Brain pericyte (primary cell): ENCODE data around the gene CD74.
A peak's percentile ranks its signal among the peaks of the same experiment; 100 is the strongest.

ENCODE experiments used
- DNase-seq: peaks from one replicate; pipeline ENCODE4 v3.0.0-alpha.2; 2012; ENCODE audit warnings: low read depth, low spot score

The CD74 gene

DNA sequence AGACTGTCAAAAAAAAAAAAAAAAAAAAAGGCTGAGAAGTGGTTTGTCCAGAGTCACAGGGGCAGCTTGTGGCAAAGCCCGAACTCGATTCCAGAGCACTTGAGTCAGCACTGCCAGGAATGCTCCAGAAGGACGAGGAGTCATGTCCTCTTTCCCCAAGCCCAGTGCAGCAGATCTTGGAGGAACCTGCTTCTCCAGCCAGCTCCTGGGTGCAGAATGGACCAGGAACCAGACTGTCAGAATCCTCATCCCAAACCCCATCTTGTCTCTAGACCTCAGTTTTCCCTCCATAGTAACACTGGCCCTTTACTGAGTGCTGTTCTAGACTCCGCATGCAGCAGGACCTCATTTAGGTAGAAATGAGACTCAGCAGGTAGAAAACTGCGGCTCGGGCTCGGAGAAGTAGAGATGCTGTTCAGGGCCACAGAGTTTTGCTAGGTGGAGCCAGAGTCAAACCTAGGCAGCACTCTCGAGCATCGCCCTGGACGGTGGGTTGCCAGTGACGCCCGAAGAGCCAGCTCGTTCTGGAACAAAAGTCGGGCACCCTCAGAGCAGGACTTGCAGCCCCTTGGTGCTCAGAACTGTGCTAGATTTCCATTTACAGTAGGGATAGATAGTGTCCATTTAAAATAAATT lies 15.4 kb downstream of the CD74 start:
- DNase-seq: no peak

DNA sequence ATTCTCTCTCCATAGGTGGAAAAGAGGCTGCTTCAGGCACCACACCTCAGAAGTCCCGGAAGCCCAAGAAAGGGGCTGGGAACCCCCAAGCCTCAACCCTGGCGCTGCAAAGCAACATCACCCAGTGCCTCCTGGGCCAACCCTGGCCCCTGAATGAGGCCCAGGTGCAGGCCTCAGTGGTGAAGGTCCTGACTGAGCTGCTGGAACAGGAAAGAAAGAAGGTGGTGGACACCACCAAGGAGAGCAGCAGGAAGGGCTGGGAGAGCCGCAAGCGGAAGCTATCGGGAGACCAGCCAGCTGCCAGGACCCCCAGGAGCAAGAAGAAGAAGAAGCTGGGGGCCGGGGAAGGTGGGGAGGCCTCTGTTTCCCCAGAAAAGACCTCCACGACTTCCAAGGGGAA lies 16.4 kb downstream of the CD74 start:
- no peak for DNase-seq

DNA sequence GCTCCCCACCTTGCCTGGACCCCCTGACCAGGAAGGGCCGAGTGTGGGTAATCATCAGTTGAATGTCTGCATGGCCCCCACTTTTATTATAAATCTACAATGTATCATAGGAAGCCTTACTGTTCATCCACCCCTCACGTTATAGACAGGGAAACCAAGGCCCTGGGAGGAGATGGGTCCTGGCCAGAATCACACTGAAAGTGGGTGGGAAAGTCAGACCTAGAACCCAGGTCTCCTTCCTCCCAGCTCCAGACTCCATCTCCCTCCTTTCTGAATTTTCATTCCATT lies 17.1 kb downstream of the CD74 start:
- no peak for DNase-seq

DNA sequence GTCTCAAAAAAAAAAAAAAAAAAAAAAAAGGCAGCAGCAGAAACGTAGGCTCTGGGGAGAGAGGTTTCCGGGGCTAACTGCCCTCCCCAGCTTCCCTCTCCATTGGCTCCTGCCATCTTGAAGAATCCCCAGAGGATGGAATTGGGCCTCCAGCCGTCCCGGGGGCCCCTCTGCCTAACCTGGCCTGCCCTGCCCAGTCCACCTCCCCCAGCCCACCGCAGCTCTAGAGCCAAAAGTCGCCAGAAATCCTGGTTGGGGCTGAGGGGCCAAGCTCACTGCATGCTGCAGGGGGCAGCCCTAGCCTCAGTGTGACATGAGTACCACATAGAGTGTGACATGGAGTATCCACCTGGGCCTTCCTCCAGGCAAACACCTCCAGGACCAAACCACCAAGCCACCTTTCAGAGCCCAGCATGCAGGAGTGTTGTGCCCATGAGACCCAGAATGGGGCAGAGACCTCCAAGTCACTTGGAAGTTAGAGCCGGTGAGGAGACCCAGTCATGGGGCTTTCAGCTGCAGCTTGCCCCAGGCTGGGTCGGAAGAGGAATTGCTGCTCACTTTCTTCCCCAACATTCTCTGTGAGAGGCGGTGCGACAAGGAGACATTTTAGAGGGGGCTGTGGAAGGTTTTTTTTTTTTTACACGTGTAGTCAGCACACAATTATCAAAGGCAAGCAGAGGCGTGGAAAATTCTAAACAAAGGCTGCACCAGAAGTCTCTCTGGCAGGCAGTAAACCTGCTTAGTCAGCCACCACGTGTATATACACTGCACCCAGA lies 17.6 kb downstream of the CD74 start:
- no peak for DNase-seq

DNA sequence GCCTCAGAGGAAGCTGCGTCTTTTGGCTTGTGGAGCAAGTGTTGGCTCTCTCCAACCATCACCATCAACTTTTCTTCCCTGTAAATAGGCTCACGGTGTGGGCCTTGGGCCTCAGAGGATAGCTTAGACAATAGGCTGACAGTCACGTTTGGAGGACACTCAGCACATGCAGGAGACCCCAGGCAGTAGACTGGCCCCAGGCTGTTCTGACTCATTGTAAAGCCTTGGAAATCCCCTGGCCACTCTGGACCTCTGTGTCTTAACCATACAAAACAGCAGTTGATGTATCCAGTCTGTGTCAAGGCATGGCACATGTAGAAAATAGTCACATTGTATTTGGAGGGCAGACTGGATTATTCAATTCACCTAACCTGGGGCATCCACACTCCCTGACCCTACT lies 18.6 kb downstream of the CD74 start:
- no peak for DNase-seq

DNA sequence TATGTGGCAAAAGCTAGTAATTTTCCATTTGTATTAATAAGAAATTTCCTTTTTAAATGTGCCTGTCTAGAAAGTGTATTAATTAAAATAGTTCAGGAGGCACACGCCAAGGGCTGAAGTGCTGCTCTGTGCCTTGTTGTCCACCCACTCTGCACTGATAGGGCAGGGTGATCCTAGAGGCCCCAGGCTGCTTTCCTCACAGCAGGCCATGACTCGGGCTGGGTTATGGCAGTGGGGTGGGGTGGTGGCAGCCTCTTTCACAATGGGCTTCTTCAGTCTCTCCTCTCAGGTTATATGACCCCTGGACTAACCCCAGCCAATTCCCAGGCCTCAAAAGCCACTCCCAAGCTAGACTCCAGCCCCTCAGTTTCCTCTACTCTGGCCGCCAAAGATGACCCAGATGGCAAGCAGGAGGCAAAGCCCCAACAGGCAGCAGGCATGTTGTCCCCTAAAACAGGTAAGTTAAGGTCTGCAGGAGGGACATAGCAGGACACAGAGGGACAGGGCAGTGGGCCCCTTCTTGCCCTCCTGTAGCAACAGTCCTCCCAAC lies 19.5 kb downstream of the CD74 start:
- DNase-seq: no peak

DNA sequence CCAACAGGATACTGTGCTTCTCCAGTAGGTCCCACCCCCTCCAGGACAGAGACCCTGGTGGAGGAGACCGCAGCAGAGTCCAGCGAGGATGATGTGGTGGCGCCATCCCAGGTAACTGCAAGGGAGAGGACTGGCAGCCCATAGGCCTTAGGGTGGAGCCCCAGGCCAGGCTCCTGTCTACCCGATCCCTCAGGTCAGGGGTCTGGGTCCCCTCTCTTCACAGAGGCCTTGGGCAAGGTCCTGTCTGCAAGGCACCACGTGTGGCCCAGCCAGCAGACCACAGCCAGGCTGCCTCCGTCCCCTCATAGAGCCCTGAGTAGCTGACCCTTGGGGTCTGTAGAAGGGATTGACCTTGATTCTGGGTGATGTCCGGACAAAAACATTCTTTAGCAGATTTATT lies 20.0 kb downstream of the CD74 start:
- no peak for DNase-seq

DNA sequence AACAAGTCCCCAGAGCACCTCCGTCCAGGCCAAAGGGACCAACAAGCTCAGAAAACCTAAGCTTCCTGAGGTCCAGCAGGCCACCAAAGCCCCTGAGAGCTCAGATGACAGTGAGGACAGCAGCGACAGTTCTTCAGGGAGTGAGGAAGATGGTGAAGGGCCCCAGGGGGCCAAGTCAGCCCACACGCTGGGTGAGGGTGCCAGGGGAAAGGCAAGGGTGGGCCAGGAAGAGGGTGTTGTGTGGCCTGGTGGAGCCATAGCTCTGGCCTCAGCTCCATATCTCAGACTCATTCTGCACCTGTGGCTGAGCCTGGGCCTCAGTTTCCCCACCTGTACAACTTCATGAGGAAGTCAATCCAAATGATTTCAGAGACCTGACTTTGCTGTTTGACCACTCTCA lies 20.7 kb downstream of the CD74 start:
- no peak for DNase-seq

DNA sequence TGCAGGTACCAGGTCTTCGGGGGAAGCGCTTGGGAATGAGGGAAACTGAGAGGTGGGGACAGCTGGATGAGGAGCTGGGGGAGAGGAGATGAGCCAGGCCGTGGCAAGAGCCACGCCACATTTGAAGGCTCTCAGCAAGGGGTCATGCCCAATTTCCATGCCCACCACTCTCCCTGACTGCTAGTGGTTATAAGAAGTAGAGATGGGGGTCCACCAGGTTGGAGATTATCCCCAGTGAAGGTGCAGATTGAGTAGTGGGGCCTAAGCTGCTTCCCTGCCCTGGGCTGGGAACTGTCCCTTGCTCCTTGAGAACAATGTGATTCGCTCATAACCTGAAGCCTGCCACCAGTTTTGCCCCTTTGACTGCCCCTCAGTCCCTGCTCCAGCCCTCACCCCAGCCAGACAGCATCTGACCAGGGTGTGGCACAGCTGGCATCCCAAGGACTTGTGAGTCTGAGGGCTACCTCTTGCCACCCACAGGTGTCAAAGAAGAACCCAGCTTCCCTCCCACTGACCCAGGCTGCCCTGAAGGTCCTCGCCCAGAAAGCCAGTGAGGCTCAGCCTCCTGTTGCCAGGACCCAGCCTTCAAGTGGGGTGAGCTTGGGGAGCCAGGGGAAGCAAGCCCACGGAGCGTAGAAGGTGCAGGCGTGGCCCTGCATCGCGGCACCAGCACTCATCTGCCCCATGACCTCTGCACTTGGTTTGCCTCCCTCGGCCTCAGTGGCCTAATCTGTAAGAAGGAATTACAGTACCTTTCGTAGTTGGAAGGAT lies 21.5 kb downstream of the CD74 start:
- DNase-seq: no peak

DNA sequence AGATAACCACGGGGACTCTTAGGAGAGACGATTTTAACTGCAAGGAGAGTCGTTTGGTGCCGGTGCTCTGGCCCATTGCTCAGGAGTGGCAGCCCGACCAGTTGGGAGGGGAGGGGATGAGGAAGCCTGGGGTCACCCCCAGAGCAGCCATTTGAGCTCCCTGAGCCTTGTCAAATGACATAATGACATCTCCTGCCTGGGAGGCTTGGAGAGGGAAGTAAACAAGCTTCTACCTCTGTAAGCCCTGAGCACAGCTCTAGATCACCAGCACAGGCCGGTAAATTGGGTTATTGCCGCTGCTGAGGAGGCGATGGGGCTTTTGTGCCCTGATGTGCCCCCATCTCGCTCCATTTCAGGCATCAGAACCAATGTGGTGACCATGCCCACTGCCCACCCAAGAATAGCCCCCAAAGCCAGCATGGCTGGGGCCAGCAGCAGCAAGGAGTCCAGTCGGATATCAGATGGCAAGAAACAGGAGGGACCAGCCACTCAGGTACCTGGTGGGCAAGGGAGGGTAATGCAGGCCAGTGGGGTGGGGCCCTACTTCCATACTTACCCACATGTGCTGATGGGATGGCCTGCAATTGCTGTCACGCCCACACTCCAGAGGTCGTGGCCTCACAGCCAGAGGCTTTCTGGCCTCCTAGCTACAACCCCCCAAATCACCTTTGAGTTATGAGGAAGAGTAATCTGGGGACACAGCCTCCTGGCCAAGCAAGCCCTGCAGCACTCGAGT lies 23.0 kb downstream of the CD74 start:
- DNase-seq: no peak

DNA sequence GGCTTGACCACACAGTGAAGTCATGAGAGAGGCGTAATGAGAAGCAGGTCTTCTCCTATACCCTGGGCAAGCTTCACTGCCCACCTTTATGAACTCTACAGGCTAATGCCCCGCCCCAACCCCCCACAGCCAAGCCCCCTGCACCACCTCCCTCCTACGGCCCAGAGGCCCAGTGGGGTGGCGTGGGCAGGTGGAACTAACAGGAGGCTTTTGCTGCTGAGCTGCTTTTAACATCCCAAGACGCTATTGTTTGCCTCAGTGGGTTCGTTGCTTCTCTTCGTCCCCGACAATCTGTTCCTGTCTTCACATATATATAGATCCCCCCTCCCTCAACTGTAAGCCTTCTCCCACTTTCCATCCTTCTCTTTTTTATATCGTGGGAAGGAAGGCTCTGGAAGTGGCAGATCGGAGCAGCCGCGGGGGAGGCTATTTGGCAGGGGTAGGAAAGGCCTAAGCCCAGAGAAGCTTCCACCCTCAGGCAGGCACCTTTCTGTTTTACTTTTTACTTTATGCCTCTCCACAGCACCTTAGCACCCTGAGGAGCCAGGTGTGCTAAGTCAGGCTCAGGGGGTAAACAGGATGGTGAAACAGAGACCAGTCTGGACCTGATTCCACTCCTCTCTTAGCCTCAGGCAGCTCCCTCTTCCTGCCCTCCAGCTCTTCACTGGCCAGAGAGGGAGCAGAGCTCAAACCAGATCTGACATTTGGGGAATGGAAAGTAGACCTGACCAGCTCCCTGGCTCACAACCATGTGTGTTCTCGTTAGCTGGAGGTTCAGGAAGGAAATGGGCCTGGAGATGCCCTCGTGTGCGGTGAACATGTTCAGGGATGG lies 26.5 kb downstream of the CD74 start:
- no peak for DNase-seq

DNA sequence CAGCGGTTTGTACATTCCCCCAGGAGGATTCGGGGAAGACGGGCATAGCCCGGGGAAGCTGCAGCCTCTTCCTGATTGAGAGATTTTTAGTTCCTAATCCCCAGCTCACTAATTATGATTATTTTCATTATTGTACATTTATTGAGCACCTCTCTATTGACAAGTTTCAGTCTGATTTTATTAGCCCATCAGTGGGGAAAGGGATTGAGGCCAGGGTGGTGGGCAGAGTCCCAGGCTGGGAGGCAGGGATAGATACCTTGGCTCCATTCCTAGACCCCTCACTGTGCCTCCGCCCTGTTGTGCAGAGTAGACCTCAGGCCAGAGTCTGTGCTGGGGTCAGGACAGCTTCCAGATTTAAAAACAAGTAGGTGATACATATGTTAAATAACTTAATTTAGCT lies 28.0 kb downstream of the CD74 start:
- DNase-seq: no peak

DNA sequence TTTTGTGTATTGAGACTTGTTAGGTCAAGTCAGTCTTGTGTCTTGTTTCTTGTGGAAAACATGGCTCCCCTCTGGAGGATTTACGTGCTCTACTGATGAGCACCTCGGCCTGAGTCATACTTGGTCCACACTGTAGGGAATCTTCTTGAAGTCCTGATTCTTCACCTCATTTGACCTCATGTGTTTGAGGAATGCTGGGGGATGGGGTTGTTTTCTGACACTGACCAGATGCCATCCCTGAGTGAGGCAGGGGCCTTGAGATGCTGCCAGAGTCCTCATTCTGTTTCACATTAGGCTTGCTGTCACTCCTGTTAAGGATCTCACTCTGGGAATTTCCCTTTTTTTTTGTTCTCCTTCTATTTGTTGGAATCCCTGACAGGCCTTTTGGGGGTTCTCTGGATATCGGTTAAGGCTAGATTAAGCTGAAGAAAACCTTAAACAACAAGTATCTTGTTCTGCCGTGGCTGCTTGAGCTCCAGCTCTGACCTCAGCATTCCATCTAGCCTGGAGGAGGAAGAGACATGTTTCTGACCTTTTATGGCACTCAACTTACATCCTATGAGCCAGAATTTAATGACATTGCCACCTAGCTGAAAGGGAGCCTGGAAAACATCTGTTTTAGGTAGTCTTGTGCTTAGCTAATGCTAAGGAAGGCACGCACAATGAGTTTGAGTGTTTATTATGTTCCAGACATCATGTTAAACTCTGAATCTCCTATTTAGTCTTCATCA lies 34.6 kb downstream of the CD74 start:
- peak; percentile 77 for DNase-seq

DNA sequence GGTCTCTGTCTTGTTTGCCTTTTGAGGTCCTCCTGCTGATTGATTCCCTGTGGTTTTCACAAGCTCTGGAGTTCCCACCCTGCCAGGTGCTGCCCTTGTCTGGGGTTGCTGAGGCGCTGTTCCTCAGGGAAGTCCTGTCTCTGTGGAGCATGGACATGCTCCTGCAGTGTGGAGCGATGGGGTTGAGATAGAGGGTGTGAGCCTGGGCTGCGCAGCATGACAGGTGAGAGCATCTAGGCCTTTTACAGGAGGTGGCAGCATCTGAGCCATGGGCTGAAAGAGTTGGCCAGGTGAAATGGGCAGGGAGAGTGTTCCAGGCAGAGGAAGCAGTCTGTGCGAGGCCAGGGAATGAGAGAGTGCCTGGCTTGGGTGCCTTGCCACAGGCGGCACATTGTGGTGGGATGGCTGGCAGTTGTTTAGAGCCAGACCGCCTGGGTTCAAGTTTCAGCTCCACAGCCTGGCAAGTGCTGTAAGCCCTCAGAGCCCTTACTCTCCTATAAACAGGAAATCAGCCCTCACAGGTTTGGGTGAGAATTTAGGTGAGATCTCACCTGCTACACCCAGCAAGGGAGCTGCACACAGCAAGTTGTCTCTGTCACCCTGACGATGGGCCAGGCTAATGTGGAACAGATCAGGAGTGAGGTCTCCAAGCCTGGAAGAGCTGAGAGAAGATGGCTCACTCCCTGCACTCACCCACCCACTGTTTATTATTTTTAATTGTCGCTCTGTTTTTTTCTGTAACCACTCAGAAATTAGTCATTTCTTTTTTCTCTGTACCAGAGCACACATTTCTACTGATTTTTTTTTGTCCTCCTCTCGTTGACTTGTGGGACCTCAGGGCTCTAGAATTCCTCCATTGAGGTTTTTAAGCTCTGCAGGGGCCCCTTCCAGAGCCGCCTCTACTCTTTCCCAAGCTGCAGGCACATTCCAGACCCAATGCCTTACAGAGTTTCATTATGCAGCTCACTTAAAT lies 35.6 kb downstream of the CD74 start:
- no peak for DNase-seq

DNA sequence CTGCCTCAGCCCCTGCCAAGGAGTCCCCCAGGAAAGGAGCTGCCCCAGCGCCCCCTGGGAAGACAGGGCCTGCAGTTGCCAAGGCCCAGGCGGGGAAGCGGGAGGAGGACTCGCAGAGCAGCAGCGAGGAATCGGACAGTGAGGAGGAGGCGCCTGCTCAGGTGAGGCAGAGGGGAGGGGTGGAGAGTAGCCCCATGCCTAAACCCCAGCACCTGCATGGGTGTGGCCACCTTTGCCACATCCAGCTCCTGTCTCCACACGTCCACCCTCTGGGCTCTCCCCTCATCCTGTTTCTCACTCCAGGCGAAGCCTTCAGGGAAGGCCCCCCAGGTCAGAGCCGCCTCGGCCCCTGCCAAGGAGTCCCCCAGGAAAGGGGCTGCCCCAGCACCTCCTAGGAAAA lies 38.1 kb downstream of the CD74 start:
- no peak for DNase-seq

DNA sequence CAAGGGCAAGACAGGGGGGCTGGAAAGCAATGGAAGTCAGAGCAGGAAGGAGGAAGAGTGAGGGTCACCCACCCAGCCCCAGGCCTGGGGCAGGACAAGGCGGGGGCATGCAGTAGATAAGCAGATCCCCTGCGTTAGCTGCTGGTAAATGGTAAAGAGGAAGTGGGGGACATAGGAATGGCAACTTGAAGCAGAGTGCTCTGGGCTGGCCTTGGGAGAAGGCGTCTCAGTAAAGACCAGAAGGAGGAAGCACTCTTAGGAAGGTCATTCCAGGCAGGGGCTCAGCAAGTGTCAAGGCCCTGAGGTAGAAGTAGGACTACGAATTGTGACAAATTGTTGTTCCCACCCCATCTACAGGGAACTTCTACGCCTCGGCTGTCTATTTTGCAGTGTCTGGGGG lies 40.1 kb downstream of the CD74 start:
- no peak for DNase-seq

DNA sequence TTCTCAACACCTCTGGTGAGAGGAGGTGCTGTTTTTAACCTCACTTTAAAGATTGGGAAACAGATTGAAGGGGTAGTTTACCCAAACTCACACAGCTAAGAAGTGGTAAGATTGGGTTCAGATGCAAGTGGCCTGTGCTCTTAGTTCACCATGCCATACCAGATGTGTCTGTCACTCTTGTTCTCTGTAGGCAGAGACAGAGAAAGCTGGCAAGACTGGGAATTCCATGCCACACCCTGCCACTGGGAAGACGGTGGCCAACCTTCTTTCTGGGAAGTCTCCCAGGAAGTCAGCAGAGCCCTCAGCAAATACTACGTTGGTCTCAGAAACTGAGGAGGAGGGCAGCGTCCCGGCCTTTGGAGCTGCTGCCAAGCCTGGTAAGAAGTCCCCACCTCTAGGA lies 44.2 kb downstream of the CD74 start:
- DNase-seq: no peak

DNA sequence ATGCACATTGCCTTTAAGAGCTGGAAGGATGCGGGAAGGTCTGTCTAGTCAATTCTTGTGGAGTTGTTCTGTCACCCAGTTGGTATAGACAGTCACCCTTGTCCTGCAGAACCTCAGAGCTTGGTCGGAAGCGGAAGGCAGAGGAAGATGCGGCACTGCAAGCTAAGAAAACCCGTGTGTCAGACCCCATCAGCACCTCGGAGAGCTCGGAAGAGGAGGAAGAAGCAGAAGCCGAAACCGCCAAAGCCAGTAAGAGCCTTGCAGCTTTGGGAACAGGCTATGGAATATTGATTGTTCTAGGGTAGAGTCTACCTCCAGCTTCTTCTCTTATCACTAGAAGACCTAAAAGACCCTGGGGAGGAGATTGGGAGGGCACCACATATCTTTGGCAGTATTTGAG lies 48.7 kb downstream of the CD74 start:
- no peak for DNase-seq

DNA sequence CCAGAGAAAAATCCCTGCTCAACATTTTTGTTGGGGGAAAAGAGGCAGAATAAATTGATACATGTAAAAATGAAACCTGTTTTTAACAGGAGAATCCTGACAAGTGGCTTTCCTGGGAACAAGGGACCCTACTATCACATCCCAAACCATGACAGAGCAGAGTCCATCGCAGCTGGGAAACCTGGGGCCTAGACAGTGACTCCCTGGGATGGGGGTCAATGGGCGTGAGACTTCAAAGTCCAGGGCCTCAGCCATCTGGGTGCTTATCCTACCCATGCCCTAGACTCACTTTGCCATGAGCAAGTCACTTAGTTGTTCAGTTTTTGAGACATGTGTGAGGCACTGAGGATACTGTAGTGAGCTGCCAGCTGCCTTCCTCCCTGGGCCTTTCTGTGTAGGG lies 49.5 kb downstream of the CD74 start:
- DNase-seq: no peak
